T-helper 17 cell (primary cell): ENCODE data around the gene GPRIN3. TPM values are rescaled to one million over a fixed set of nuclear protein-coding genes. Genes with fewer than 3 reads are reported as not detected.
"Not testable (repeated sequence)": the region's sequence is repeated elsewhere in the genome, so short reads cannot be mapped to it uniquely, and the experiment has no call there.

ENCODE experiments used
- ATAC-seq: fragments of 150-1000 bp; cut with Tn5 transposase; 2 replicates; pipeline ENCODE4 v1.10.0; 2021; ENCODE audit warnings: mild to moderate bottlenecking, moderate library complexity
- DNase-seq, 3 donors: peaks; one replicate each; pipeline versions ENCODE4 v3.0.0 to v3.0.0-alpha.2; 2020 to 2021
- H3K9me3 ChIP-seq: one replicate; pipeline ENCODE4 v1.7.0; 2013; ENCODE audit warnings: low read length, mild to moderate bottlenecking; ENCODE audit not compliant: control insufficient read depth, poor library complexity, severe bottlenecking
- H3K27ac Mint-ChIP-seq: one replicate; pipeline ENCODE4 v1.8.0; 2022; ENCODE audit warnings: mild to moderate bottlenecking, moderate library complexity, mixed read lengths
- H3K27me3 Mint-ChIP-seq: one replicate; pipeline ENCODE4 v1.8.0; 2022; ENCODE audit warnings: mixed read lengths
- H3K36me3 Mint-ChIP-seq: one replicate; pipeline ENCODE4 v1.8.0; 2022; ENCODE audit warnings: low read depth, mixed read lengths
- H3K4me1 Mint-ChIP-seq: one replicate; pipeline ENCODE4 v1.8.0; 2022; ENCODE audit warnings: mild to moderate bottlenecking, mixed read lengths
- H3K4me3 Mint-ChIP-seq: one replicate; pipeline ENCODE4 v1.8.0; 2022; ENCODE audit warnings: mild to moderate bottlenecking, moderate library complexity, mixed read lengths
- total RNA-seq, 4 donors: library from RNA in 2 of 4; stranded (reverse) in 2 of 4; gene quantifications; one replicate each; pipeline ENCODE4 v1.2.3 and lab custom pipeline; 2022 to 2026

GPRIN3 gene
- total RNA-seq, 2 donors from 2014 or later, result 88.5 to 89.7 TPM

DNA sequence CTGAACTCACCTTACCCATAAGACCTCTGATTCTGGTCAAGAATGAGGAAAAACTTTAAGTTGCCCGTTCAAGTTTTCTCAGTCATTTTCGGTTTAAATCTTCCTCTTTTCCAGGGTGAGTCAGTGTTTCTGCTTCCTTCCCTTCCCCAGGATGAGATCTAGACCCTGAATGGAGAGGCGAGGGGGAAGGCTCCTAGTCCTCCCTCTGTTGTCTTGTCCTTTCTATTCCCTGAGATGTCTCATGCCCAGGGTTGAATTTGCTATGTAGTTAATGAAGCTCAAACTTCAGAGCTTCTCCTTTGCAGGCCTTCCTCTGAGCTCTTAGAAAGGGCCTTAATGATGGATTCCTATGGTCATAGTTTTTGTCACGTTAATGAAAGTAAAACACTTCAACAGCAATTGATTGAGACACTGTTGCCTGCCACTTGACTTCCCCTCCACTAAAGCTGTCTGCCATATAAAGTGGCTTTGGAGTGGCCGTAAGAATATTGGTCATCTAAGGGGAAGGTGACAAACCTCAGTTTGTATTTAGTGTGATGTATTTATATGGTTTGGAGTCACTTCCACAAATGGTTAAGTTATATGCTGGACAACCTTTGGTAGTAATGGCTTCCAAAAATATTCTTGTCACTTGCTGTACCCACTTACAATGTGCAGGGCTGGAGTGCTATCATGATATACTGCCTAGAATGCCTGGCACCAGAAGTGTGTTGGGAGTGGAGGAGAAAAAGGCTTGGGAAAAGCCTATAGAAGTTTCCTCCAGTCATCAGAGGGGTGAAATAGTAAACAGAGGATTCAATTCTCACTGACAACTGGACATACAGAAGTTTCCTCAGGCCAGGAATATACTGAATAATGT, 24.3 kb upstream of the GPRIN3 start:
- H3K9me3 ChIP-seq, result no peaks in the 10 kb centered on the region
- H3K36me3 Mint-ChIP-seq, result no peaks in the 10 kb centered on the region
- H3K4me3 Mint-ChIP-seq, result no peak overlapping the region
- ATAC-seq (no peak), DNase-seq (no peak)
- H3K27ac Mint-ChIP-seq, result no peak overlapping the region
- H3K27me3 Mint-ChIP-seq, result no peaks in the 10 kb centered on the region
- H3K4me1 Mint-ChIP-seq, result peaks cover 8% of the 10 kb centered on the region

- no peak for ATAC-seq
- peaks cover 6% of the 10 kb centered on the region for H3K4me1 Mint-ChIP-seq
- H3K27me3 Mint-ChIP-seq, result no peaks in the 10 kb centered on the region
- no peak for DNase-seq
- no peak overlapping the region for H3K4me3 Mint-ChIP-seq
- H3K36me3 Mint-ChIP-seq, result no peaks in the 10 kb centered on the region
- H3K27ac Mint-ChIP-seq, result no peak overlapping the region
- no peaks in the 10 kb centered on the region for H3K9me3 ChIP-seq
These were observed 23.6 kb upstream of the GPRIN3 start for GRCh38 chr4:89331197-89331596.

- Mint-ChIP-seq H3K27me3 (no peaks in the 10 kb centered on the region), H3K4me3 (no peak overlapping the region), H3K27ac (no peak overlapping the region), H3K4me1 (peaks cover 8% of the 10 kb centered on the region), H3K36me3 (no peaks in the 10 kb centered on the region)
- no peaks in the 10 kb centered on the region for H3K9me3 ChIP-seq
- no peak for DNase-seq
- ATAC-seq, result no peak
These were observed 21.7 kb upstream of the GPRIN3 start for GRCh38 chr4:89329280-89329679.

DNA sequence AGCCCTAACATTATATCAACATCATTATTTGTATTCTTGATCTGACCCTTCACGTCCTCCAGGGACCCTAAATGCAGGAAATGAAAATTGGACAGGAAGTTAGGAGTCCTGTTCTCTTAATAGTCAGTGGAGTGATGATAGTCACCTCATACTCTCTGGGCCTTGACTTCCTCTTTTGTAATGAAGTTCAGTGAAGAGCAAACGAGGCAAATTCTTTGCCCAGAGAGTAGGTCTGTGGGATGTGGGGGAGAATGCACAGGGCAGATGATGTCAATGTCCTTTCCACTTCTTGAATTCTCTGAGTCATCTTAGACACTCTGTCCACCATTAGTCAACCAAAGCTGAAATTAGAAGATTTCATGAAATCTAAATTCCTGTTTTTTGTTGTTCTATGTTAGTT, 17.1 kb upstream of the GPRIN3 start:
- Mint-ChIP-seq H3K4me3 (no peak overlapping the region), H3K36me3 (no peaks in the 10 kb centered on the region), H3K27ac (no peak overlapping the region), H3K27me3 (no peaks in the 10 kb centered on the region), H3K4me1 (peaks cover 9% of the 10 kb centered on the region)
- ATAC-seq (peak; percentile 63), DNase-seq (no peak)
- no peaks in the 10 kb centered on the region for H3K9me3 ChIP-seq

DNA sequence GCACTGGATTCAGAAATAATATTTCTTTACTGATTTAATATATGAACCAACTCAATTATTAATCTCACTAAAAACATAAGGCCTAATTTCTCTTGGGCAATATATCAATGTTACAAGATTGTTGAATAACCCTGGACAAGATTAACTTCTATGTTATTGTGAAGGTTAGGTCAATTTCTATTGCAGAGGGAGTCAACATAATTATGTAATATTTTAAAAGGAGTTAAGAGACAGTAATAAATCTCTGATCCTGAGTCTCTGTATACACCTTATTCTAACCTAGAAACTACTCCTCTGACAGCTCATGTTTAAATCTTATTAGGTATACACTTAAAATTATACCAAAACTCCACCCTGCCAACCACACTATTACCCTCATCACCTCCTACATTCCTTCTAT, 15.1 kb upstream of the GPRIN3 start:
- no peak for ATAC-seq
- Mint-ChIP-seq H3K4me1 (peaks cover 21% of the 10 kb centered on the region), H3K27me3 (no peaks in the 10 kb centered on the region), H3K27ac (no peak overlapping the region), H3K36me3 (no peaks in the 10 kb centered on the region), H3K4me3 (no peak overlapping the region)
- H3K9me3 ChIP-seq, result no peaks in the 10 kb centered on the region
- DNase-seq, result no peak

GRCh38 chr4:89319756-89320155, 12.2 kb upstream of the GPRIN3 start:
- Mint-ChIP-seq H3K36me3 (no peaks in the 10 kb centered on the region), H3K27ac (no peak overlapping the region), H3K4me1 (peaks cover 36% of the 10 kb centered on the region), H3K4me3 (no peak overlapping the region), H3K27me3 (no peaks in the 10 kb centered on the region)
- H3K9me3 ChIP-seq, result no peaks in the 10 kb centered on the region
- ATAC-seq, result no peak
- DNase-seq, result no peak

DNA sequence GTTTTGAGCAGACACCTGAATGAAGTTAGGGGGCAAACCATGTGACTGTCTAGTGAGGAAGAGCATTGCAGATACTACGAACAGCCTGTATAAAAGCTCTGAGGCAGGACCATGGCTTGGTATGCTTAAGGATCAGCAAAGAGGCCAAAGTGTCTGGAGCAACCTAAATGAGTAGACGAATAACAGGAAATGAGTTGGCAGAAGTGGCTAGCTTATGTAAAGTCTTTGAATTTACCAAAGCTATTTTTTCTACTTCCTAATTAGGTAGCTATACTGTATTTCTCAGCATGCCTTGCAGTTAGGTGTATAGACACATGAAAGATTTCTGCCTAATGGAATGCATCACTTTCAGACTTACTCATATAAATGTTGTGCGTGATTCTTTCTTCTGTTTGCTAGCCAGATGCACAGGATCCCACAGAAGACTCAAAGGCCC, 9.3 kb upstream of the GPRIN3 start:
- peak overlapping the region; percentile 98 for H3K27ac Mint-ChIP-seq
- peak overlapping the region; percentile 81 for H3K4me3 Mint-ChIP-seq
- DNase-seq (peak in 1 of 3 donors; percentile 23), ATAC-seq (peak; percentile 90)
- no peaks in the 10 kb centered on the region for H3K36me3 Mint-ChIP-seq
- H3K27me3 Mint-ChIP-seq, result no peaks in the 10 kb centered on the region
- H3K4me1 Mint-ChIP-seq, result peaks cover 33% of the 10 kb centered on the region
- H3K9me3 ChIP-seq, result no peaks in the 10 kb centered on the region

- ATAC-seq, result no peak
- H3K27me3 Mint-ChIP-seq, result no peaks in the 10 kb centered on the region
These were observed 8.6 kb upstream of the GPRIN3 start for GRCh38 chr4:89316211-89316610.

DNA sequence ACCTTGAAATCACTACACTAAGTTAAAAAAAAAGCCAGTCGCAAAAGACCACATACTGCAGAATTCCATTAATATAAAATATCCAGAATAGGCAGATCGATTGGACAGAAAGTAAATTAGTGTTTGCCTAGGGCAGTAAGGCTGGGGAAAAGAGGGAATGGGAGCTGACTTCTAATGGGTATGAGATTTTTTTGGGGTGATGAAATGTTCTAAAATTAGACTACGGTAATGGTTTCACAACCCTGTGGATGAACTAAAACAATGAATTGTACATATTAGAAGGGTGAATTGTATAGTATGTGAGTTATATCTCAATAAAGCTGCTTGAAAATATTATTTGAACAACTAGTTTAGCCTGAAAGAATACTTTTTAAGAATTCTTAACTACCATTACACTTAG, 6.7 kb upstream of the GPRIN3 start:
- H3K9me3 ChIP-seq, result no peaks in the 10 kb centered on the region
- Mint-ChIP-seq H3K27ac (peak overlapping the region; percentile 78), H3K27me3 (no peaks in the 10 kb centered on the region), H3K4me1 (peaks cover 48% of the 10 kb centered on the region), H3K4me3 (no peak overlapping the region), H3K36me3 (no peaks in the 10 kb centered on the region)
- ATAC-seq, result no peak
- DNase-seq, result no peak

More at GRCh38 chr4:89316211-89316610, 8.6 kb upstream of the GPRIN3 start:
- H3K9me3 ChIP-seq, result no peaks in the 10 kb centered on the region
- no peaks in the 10 kb centered on the region for H3K36me3 Mint-ChIP-seq
- H3K4me3 Mint-ChIP-seq, result peak overlapping the region; percentile 69
- no peak for DNase-seq
- peaks cover 36% of the 10 kb centered on the region for H3K4me1 Mint-ChIP-seq
- peak overlapping the region; percentile 98 for H3K27ac Mint-ChIP-seq

- DNase-seq, result no peak
These were observed 4.5 kb upstream of the GPRIN3 start for GRCh38 chr4:89312066-89312465.

DNA sequence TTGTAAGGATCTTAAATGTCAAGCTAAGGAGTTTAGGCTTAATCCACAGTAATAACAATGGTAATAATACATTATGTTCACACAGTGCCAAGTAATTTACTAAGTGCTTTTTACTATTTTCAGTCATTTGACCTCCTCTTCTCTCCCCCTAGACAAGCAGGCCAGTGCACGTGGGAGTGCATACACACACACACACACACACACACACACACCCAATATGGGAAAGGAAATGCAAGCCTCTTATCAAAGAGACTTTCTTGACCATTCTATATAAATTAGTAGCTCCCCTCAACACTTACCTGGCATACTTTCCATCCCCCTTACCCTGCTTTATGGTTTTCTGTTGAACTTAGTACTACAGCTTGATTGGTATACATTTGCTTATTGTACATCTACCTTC, 3.8 kb upstream of the GPRIN3 start:
- Mint-ChIP-seq H3K27ac (peak overlapping the region; percentile 37), H3K27me3 (no peaks in the 10 kb centered on the region), H3K36me3 (peaks cover 5% of the 10 kb centered on the region), H3K4me3 (peak overlapping the region; percentile 45), H3K4me1 (peaks cover 34% of the 10 kb centered on the region)
- ATAC-seq (no peak), DNase-seq (no peak)
- no peaks in the 10 kb centered on the region for H3K9me3 ChIP-seq

More at GRCh38 chr4:89312066-89312465, 4.5 kb upstream of the GPRIN3 start:
- H3K4me1 Mint-ChIP-seq, result peaks cover 36% of the 10 kb centered on the region
- H3K27me3 Mint-ChIP-seq, result no peaks in the 10 kb centered on the region
- no peak overlapping the region for H3K4me3 Mint-ChIP-seq
- H3K36me3 Mint-ChIP-seq, result peaks cover 2% of the 10 kb centered on the region
- no peaks in the 10 kb centered on the region for H3K9me3 ChIP-seq
- no peak for ATAC-seq
- H3K27ac Mint-ChIP-seq, result peak overlapping the region; percentile 37

DNA sequence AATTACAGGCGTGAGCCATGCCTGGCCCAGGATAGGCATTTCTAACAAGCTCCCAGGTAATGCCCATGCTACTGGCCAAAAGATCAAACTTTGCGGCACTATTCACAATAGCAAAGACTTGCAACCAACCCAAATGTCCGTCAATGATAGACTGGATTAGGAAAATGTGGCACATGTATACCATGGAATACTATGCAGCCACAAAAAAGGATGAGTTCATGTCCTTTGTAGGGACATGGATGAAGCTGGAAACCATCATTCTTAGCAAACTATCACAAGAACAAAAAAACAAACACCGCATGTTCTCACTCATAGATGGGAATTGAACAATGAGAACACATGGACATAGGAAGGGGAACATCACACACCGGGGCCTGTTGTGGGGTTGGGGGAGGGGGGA, 1.6 kb upstream of the GPRIN3 start:
- H3K9me3 ChIP-seq, H3K27me3 Mint-ChIP-seq, DNase-seq, H3K27ac Mint-ChIP-seq, ATAC-seq: not testable (repeated sequence)
- peak overlapping the region; percentile 97 for H3K4me3 Mint-ChIP-seq
- peaks cover 41% of the 10 kb centered on the region for H3K4me1 Mint-ChIP-seq
- peaks cover 16% of the 10 kb centered on the region for H3K36me3 Mint-ChIP-seq

DNA sequence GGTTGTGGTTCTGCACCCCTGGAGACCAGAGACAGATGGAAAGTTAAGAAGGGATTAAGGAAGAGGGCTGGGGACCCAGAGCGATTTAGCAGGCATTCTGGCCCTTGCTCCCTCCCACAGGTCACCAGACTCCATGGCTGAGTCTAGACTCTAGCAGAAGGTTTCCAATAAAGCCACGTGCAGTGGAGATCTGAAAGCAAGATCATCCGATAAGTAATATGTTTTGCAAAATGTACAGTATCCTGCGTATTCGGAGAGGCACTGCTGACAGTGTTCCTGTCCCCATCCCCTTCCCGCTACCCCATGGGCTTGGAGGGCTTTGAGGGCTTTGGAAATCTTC, 531 bp upstream of the GPRIN3 start:
- H3K9me3 ChIP-seq, result no peaks in the 10 kb centered on the region
- Mint-ChIP-seq H3K4me1 (peaks cover 48% of the 10 kb centered on the region), H3K27me3 (no peaks in the 10 kb centered on the region), H3K36me3 (peaks cover 23% of the 10 kb centered on the region), H3K27ac (no peak overlapping the region), H3K4me3 (peak overlapping the region; percentile 97)
- ATAC-seq (peak; percentile 32), DNase-seq (no peak)

DNA sequence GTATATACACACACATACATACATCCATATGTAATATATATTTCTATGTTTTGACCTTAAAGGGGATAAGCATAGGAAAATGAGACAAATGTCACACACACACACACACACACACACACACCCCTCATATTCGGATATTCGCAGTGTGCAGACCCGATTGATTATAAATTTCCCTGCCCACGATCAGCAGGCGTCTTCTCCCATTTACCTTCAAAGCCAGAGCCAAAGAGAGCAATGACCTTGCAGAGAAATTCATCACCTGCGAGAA, 488 bp downstream of the GPRIN3 start:
- DNase-seq, result no peak
- H3K4me1 Mint-ChIP-seq, result peaks cover 49% of the 10 kb centered on the region
- no peaks in the 10 kb centered on the region for H3K9me3 ChIP-seq
- no peak for ATAC-seq
- H3K27me3 Mint-ChIP-seq, result no peaks in the 10 kb centered on the region
- peak overlapping the region; percentile 97 for H3K4me3 Mint-ChIP-seq
- H3K36me3 Mint-ChIP-seq, result peaks cover 23% of the 10 kb centered on the region
- H3K27ac Mint-ChIP-seq, result no peak overlapping the region
